Epithelial cell of proximal tubule (primary cell): Measurements from ENCODE around the gene OR6C70. TPM values are rescaled to one million over a fixed set of nuclear protein-coding genes. Genes with fewer than 3 reads are reported as not detected.

Experiments used
- DNase-seq: peaks from one replicate; pipeline ENCODE4 v3.0.0-alpha.2; 2011; ENCODE audit warnings: low read depth
- H3K4me3 ChIP-seq: 2 replicates; pipeline ENCODE4 v1.5.1; 2011; ENCODE audit warnings: low read depth, mild to moderate bottlenecking, low read length
- CTCF ChIP-seq: conservative IDR thresholded peaks from 2 replicates; pipeline ENCODE4 v1.5.1; 2012; ENCODE audit warnings: low read depth, mild to moderate bottlenecking, low read length
- total RNA-seq: library from RNA; depleted of rRNA; stranded (reverse); fragments of >200 nt; gene quantifications from 2 replicates; pipeline ENCODE4 v1.2.3, GENCODE V29; 2015

The OR6C70 gene
- not detected in 2 replicates for total RNA-seq

GRCh38 chr12:55470088-55470829 is at the start of gene OR6C70:
TSS of gene OR6C70 (minus strand) at chr12:55470138. CDS start at chr12:55470138, 0 bp downstream.
- H3K4me3 ChIP-seq: no peak within 1 kb of the TSS
- DNase-seq: no peak
- no peak for TF ChIP-seq CTCF

GRCh38 chr12:55516391-55516790 is 46.5 kb upstream of the OR6C70 start:
- no peak for DNase-seq
- H3K4me3 ChIP-seq: no peak overlapping the region
- TF ChIP-seq CTCF: no peak

GRCh38 chr12:55515696-55516095 is 45.8 kb upstream of the OR6C70 start:
- no peak for TF ChIP-seq CTCF
- DNase-seq: no peak
- no peak overlapping the region for H3K4me3 ChIP-seq

- DNase-seq: no peak
- TF ChIP-seq CTCF: no peak
- H3K4me3 ChIP-seq: no peak overlapping the region
Measured at GRCh38 chr12:55501601-55502000, 31.7 kb upstream of the OR6C70 start.

- no peak overlapping the region for H3K4me3 ChIP-seq
- no peak for TF ChIP-seq CTCF
- DNase-seq: no peak
Measured at GRCh38 chr12:55499810-55500252, 29.9 kb upstream of the OR6C70 start.

GRCh38 chr12:55499231-55499630 is 29.3 kb upstream of the OR6C70 start:
- H3K4me3 ChIP-seq: no peak overlapping the region
- DNase-seq: no peak
- TF ChIP-seq CTCF: no peak

- no peak for DNase-seq
- TF ChIP-seq CTCF: no peak
- no peak overlapping the region for H3K4me3 ChIP-seq
Measured at GRCh38 chr12:55495490-55495889, 25.6 kb upstream of the OR6C70 start.
